K562 (cell line): ENCODE results near the gene RETREG2. TPM values are rescaled to one million over a fixed set of nuclear protein-coding genes. Genes with fewer than 3 reads are reported as not detected.

Source experiments
- CHD2 ChIP-seq: IDR thresholded peaks from 2 replicates; pipeline ENCODE4 v1.6.1; 2011; ENCODE audit warnings: low read depth, low read length
- CREB1 ChIP-seq, 2 experiments: sonication (generic) in 1 of 2; formaldehyde crosslinking in 1 of 2; IDR thresholded peaks; 2 replicates each; pipeline versions ENCODE4 v1.6.1 to v1.8.0; 2012 to 2022; ENCODE audit warnings: inconsistent platforms in 1 of 2, mild to moderate bottlenecking in 1 of 2, missing genetic modification reagents in 1 of 2, moderate library complexity in 1 of 2
- FOXJ3 ChIP-seq: sonication (generic); formaldehyde crosslinking; IDR thresholded peaks from 2 replicates; pipeline ENCODE4 v1.4.0; 2020; ENCODE audit warnings: mild to moderate bottlenecking, missing genetic modification reagents
- GABPB1 ChIP-seq: sonication (generic); formaldehyde crosslinking; IDR thresholded peaks from 2 replicates; pipeline ENCODE4 v1.8.0; 2022; ENCODE audit warnings: mild to moderate bottlenecking, missing genetic modification reagents
- GABPB2 ChIP-seq: fragments of 250-450 bp; sonication (Bioruptor Pico); conservative IDR thresholded peaks from 2 replicates; pipeline ENCODE4 v1.5.1; 2021; ENCODE audit warnings: mild to moderate bottlenecking
- GATAD2A ChIP-seq: fragments of 450-650 bp; IDR thresholded peaks from 2 replicates; pipeline ENCODE4 v1.6.1; 2017
- LCOR ChIP-seq: sonication (generic); formaldehyde crosslinking; IDR thresholded peaks from 2 replicates; pipeline ENCODE4 v1.8.0; 2022; ENCODE audit warnings: mild to moderate bottlenecking, missing genetic modification reagents
- MAFG ChIP-seq: fragments of 450-650 bp; conservative IDR thresholded peaks from 2 replicates; pipeline ENCODE4 v1.6.1; 2016; ENCODE audit warnings: missing genetic modification characterization, missing compliant biosample characterization
- MEIS2 ChIP-seq: fragments of 450-650 bp; IDR thresholded peaks from 2 replicates; pipeline ENCODE4 v1.6.1; 2014; ENCODE audit warnings: mild to moderate bottlenecking; ENCODE audit not compliant: partially characterized antibody
- MNT ChIP-seq, 2 experiments: fragments of 450-650 bp; conservative IDR thresholded peaks; 2 replicates each; pipeline ENCODE4 v1.6.1; 2017; ENCODE audit warnings: mild to moderate bottlenecking in 2 of 2, moderate library complexity in 2 of 2
- PBX2 ChIP-seq, 2 experiments: IDR thresholded peaks in 1 of 2; conservative IDR thresholded peaks in 1 of 2; 2 replicates each; pipeline ENCODE4 v1.6.1; 2016; ENCODE audit warnings: low read depth in 2 of 2, mild to moderate bottlenecking in 1 of 2, missing compliant biosample characterization in 1 of 2, missing genetic modification characterization in 1 of 2, moderate library complexity in 1 of 2
- RBM39 ChIP-seq: fragments of 200-400 bp; formaldehyde crosslinking; optimal IDR thresholded peaks from 2 replicates; pipeline ENCODE3; 2018; ENCODE audit warnings: low read depth, low read length
- SIN3A ChIP-seq, 2 experiments: fragments of 150-350 bp in 1 of 2; IDR thresholded peaks; 2 replicates each; pipeline ENCODE4 v1.6.1; 2011 to 2016; ENCODE audit warnings: borderline replicate concordance in 2 of 2, low read depth in 2 of 2, low read length in 2 of 2, mild to moderate bottlenecking in 2 of 2, moderate library complexity in 2 of 2; ENCODE audit not compliant: control insufficient read depth in 1 of 2
- SRF ChIP-seq, 2 experiments: fragments of 250-450, 450-650 bp in 1 of 2; sonication (Bioruptor Pico) in 1 of 2; sonication (generic) in 1 of 2; formaldehyde crosslinking; IDR thresholded peaks; 2 replicates each; pipeline versions ENCODE4 v1.5.0 to v1.5.1; 2020 to 2022; ENCODE audit warnings: mild to moderate bottlenecking in 1 of 2, missing genetic modification reagents in 1 of 2
- SUPT5H ChIP-seq: fragments of 450-650 bp; IDR thresholded peaks from 2 replicates; pipeline ENCODE4 v1.6.1; 2016
- TGIF2 ChIP-seq: sonication (generic); formaldehyde crosslinking; IDR thresholded peaks from 2 replicates; pipeline ENCODE4 v1.8.1; 2022; ENCODE audit warnings: mild to moderate bottlenecking, missing genetic modification reagents, moderate library complexity
- ZBTB5 ChIP-seq: fragments of 450-650 bp; IDR thresholded peaks from 2 replicates; pipeline ENCODE4 v1.6.1; 2017; ENCODE audit warnings: antibody characterized with exemption
- ZNF232 ChIP-seq: sonication (generic); formaldehyde crosslinking; IDR thresholded peaks from 2 replicates; pipeline ENCODE4 v1.8.0; 2022; ENCODE audit warnings: mild to moderate bottlenecking, missing genetic modification reagents
- ZNF282 ChIP-seq: sonication (generic); formaldehyde crosslinking; IDR thresholded peaks from 2 replicates; pipeline ENCODE4 v1.8.1; 2023; ENCODE audit warnings: missing genetic modification reagents
- ZNF431 ChIP-seq: sonication (generic); formaldehyde crosslinking; IDR thresholded peaks from 2 replicates; pipeline ENCODE4 v1.8.0; 2022; ENCODE audit warnings: mild to moderate bottlenecking, missing genetic modification reagents
- ZNF57 ChIP-seq: fragments of 450-650 bp; formaldehyde crosslinking; IDR thresholded peaks from 2 replicates; pipeline ENCODE4 v1.4.0; 2020; ENCODE audit warnings: mild to moderate bottlenecking, moderate library complexity
- ZNF76 ChIP-seq: fragments of 250-450 bp; sonication (Bioruptor Pico); IDR thresholded peaks from 2 replicates; pipeline ENCODE4 v1.4.0; 2020; ENCODE audit warnings: mild to moderate bottlenecking, moderate library complexity, borderline replicate concordance
- ZSCAN29 ChIP-seq: fragments of 450-650 bp; IDR thresholded peaks from 2 replicates; pipeline ENCODE4 v1.6.1; 2017
- polyA plus RNA-seq, 8 experiments: library from polyadenylated mRNA; depleted of rRNA in 4 of 8; stranded (reverse) in 5 of 8; unstranded in 3 of 8; fragments of >200 nt; fragmentation: Nextera tagmentation in 2 of 8; fragmentation: Illumina TruSeq in 1 of 8; extraction: Ambion mirVana in 2 of 8; extraction: Trizol in 1 of 8; gene quantifications; 2 replicates each; pipeline versions ENCODE4 v1.2.1 to v1.2.3, GENCODE V29; 2011 to 2014; ENCODE audit warnings: inconsistent platforms in 1 of 8, missing spikeins in 1 of 8
- total RNA-seq, 7 experiments: library from RNA; depleted of rRNA in 6 of 7; stranded (reverse); fragments of >200 nt in 6 of 7; fragmentation: Illumina TruSeq in 2 of 7; extraction: Trizol in 2 of 7; gene quantifications; 2 replicates each; pipeline versions ENCODE4 v1.2.1 to v1.2.3, GENCODE V29; 2011 to 2021; ENCODE audit warnings: low replicate concordance in 1 of 7

RETREG2 gene
- total and polyA plus RNA-seq, 9 of the 15 experiments (the other 6 are each of a cell fraction or from before 2014, with no cell fraction given) = 4.9 to 40.1 (median 19.2) TPM

- TF ChIP-seq CREB1 (IDR thresholded peaks at IDR 0.05) = no peak
- no peak for TF ChIP-seq CREB1 (CRISPR knock-in tag; IDR thresholded peaks at IDR 0.05)
- no peak for TF ChIP-seq RBM39
- no peak for TF ChIP-seq ZNF431 (CRISPR knock-in tag)
- TF ChIP-seq FOXJ3 (CRISPR knock-in tag) = no peak
- TF ChIP-seq ZNF57 (CRISPR knock-in tag) = no peak
- TF ChIP-seq GATAD2A = no peak
- TF ChIP-seq CHD2 = no peak
- TF ChIP-seq TGIF2 (CRISPR knock-in tag) = no peak
- TF ChIP-seq ZBTB5 = no peak
- TF ChIP-seq ZNF76 (CRISPR knock-in tag) = no peak
- TF ChIP-seq GABPB2 (CRISPR knock-in tag) = no peak
- TF ChIP-seq SUPT5H = peak; percentile 86
- TF ChIP-seq ZSCAN29 = no peak
- no peak; a peak in 1 of 4 replicates for TF ChIP-seq SIN3A (IDR thresholded peaks at IDR 0.05; ENCODE audit: borderline replicate concordance in 2 of 2, control insufficient read depth in 1 of 2, low read depth in 2 of 2, low read length in 2 of 2)
- TF ChIP-seq ZNF282 (CRISPR knock-in tag) = no peak
- peak; percentile 41 for TF ChIP-seq LCOR (CRISPR knock-in tag)
- peak; percentile 43; the same call in 1 of the 2 replicates for TF ChIP-seq GABPB1 (CRISPR knock-in tag)
- TF ChIP-seq SRF (CRISPR knock-in tag; IDR thresholded peaks at IDR 0.05) = no peak
- peak; percentile 53 to 73; a peak in 2 of 4 replicates for TF ChIP-seq MNT (conservative IDR thresholded peaks at IDR 0.05)
- TF ChIP-seq MAFG (tag) = no peak
- TF ChIP-seq ZNF232 (CRISPR knock-in tag) = no peak
- TF ChIP-seq PBX2 (CRISPR knock-in tag; IDR thresholded peaks at IDR 0.05; ENCODE audit: low read depth) = no peak
- no peak for TF ChIP-seq PBX2 (tag; conservative IDR thresholded peaks at IDR 0.05; ENCODE audit: low read depth)
- TF ChIP-seq MEIS2 = peak; percentile 9
Observed at GRCh38 chr2:219160186-219161017, 17.7 kb upstream of the RETREG2 start, which contains the start of gene NHEJ1 (continued).
